Measurements from ENCODE around the gene FLNC.

The FLNC gene

GRCh38 chr7:128801003-128801402 is 29.2 kb upstream of the FLNC start:
- DNase-seq = no peak

GRCh38 chr7:128801667-128802418 is 28.4 kb upstream of the FLNC start:
- DNase-seq = no peak

GRCh38 chr7:128804484-128804883 is 25.7 kb upstream of the FLNC start:
- DNase-seq = no peak

GRCh38 chr7:128805225-128805624 is 25.0 kb upstream of the FLNC start:
- DNase-seq = no peak

- no peak for DNase-seq
Observed at GRCh38 chr7:128807191-128807590, 23.0 kb upstream of the FLNC start.

- no peak for DNase-seq
Observed at GRCh38 chr7:128809363-128809762, 20.8 kb upstream of the FLNC start.

- DNase-seq = no peak
Observed at GRCh38 chr7:128810473-128810872, 19.7 kb upstream of the FLNC start.

- no peak for DNase-seq
Observed at GRCh38 chr7:128810997-128811396, 19.2 kb upstream of the FLNC start.

GRCh38 chr7:128811631-128812430 is 18.4 kb upstream of the FLNC start:
- peak in 1 of 4 experiments; percentile 25 for DNase-seq

- peak; percentile 56 to 81 (median 68) for DNase-seq
Observed at GRCh38 chr7:128812514-128813168, 17.6 kb upstream of the FLNC start.

- no peak for DNase-seq
Observed at GRCh38 chr7:128814499-128814898, 15.7 kb upstream of the FLNC start.

- DNase-seq = peak in 3 of 4 experiments; percentile 55 to 77 (median 75)
Observed at GRCh38 chr7:128815289-128815942, 14.8 kb upstream of the FLNC start.

- no peak for DNase-seq
Observed at GRCh38 chr7:128818694-128819093, 11.5 kb upstream of the FLNC start.

GRCh38 chr7:128821724-128822123 is 8.5 kb upstream of the FLNC start:
- no peak for DNase-seq

GRCh38 chr7:128826512-128826911 is 3.7 kb upstream of the FLNC start:
- no peak for DNase-seq

GRCh38 chr7:128826916-128827247 is 3.3 kb upstream of the FLNC start:
- no peak for DNase-seq

GRCh38 chr7:128827248-128827958 is 2.8 kb upstream of the FLNC start:
- DNase-seq = no peak

GRCh38 chr7:128827971-128828711 is 2.1 kb upstream of the FLNC start:
- no peak for DNase-seq

GRCh38 chr7:128829391-128830166 is 627 bp upstream of the FLNC start:
- no peak for DNase-seq

GRCh38 chr7:128831178-128831993 is 1.2 kb downstream of the FLNC start:
- DNase-seq = no peak

All from suppressor macrophage (primary cell).